Measurements from ENCODE around the gene NMRK2.
"Not testable (repeated sequence)": the region's sequence is repeated elsewhere in the genome, so short reads cannot be mapped to it uniquely, and the experiment has no call there.

The NMRK2 gene

GRCh38 chr19:3950871-3951861 lies 18.3 kb downstream of the NMRK2 start:
- Histone ChIP-seq H3K9me3 (ENCODE audit: control insufficient read depth, insufficient read depth, low read length) (no peaks in the 10 kb centered on the region), H3K4me1 (ENCODE audit: control insufficient read depth, insufficient read depth, low read length) (no peaks in the 10 kb centered on the region), H3K4me3 (ENCODE audit: low read length) (no peak overlapping the region), H3K36me3 (ENCODE audit: control insufficient read depth, insufficient read depth, low read length) (no peaks in the 10 kb centered on the region), H3K27ac (ENCODE audit: low read length) (no peak overlapping the region), H3K27me3 (ENCODE audit: control insufficient read depth, insufficient read depth, low read length) (no peaks in the 10 kb centered on the region)
- no CpG with 5 or more reads among the region's 41 CpGs for WGBS (ENCODE audit: insufficient coverage, insufficient read length)
- DNase-seq (ENCODE audit: low read depth, low spot score): no peak

- not testable (repeated sequence) for DNase-seq (ENCODE audit: low read depth, low spot score); H3K4me1 ChIP-seq (ENCODE audit: control insufficient read depth, insufficient read depth, low read length); H3K27ac ChIP-seq (ENCODE audit: low read length); H3K36me3 ChIP-seq (ENCODE audit: control insufficient read depth, insufficient read depth, low read length); H3K4me3 ChIP-seq (ENCODE audit: low read length); H3K9me3 ChIP-seq (ENCODE audit: control insufficient read depth, insufficient read depth, low read length); H3K27me3 ChIP-seq (ENCODE audit: control insufficient read depth, insufficient read depth, low read length)
- no CpG with 5 or more reads among the region's 9 CpGs for WGBS (ENCODE audit: insufficient coverage, insufficient read length)
Measured at GRCh38 chr19:3952755-3953276, 19.9 kb downstream of the NMRK2 start.

GRCh38 chr19:3954107-3954506 lies 21.2 kb downstream of the NMRK2 start:
- DNase-seq (ENCODE audit: low read depth, low spot score): no peak
- Histone ChIP-seq H3K4me1 (ENCODE audit: control insufficient read depth, insufficient read depth, low read length) (no peaks in the 10 kb centered on the region), H3K27me3 (ENCODE audit: control insufficient read depth, insufficient read depth, low read length) (no peaks in the 10 kb centered on the region), H3K27ac (ENCODE audit: low read length) (no peak overlapping the region), H3K36me3 (ENCODE audit: control insufficient read depth, insufficient read depth, low read length) (peaks cover 6% of the 10 kb centered on the region), H3K9me3 (ENCODE audit: control insufficient read depth, insufficient read depth, low read length) (no peaks in the 10 kb centered on the region), H3K4me3 (ENCODE audit: low read length) (no peak overlapping the region)
- WGBS (ENCODE audit: insufficient coverage, insufficient read length): no CpG with 5 or more reads among the region's 12 CpGs

- H3K4me1 ChIP-seq (ENCODE audit: control insufficient read depth, insufficient read depth, low read length); H3K4me3 ChIP-seq (ENCODE audit: low read length); DNase-seq (ENCODE audit: low read depth, low spot score); H3K27ac ChIP-seq (ENCODE audit: low read length); H3K27me3 ChIP-seq (ENCODE audit: control insufficient read depth, insufficient read depth, low read length); H3K9me3 ChIP-seq (ENCODE audit: control insufficient read depth, insufficient read depth, low read length): not testable (repeated sequence)
- peaks cover 17% of the 10 kb centered on the region for H3K36me3 ChIP-seq (ENCODE audit: control insufficient read depth, insufficient read depth, low read length)
- WGBS (ENCODE audit: insufficient coverage, insufficient read length): no CpG with 5 or more reads among the region's 13 CpGs
Measured at GRCh38 chr19:3955276-3955675, 22.4 kb downstream of the NMRK2 start.

- H3K36me3 ChIP-seq (ENCODE audit: control insufficient read depth, insufficient read depth, low read length): peaks cover 18% of the 10 kb centered on the region
- no peak for DNase-seq (ENCODE audit: low read depth, low spot score)
- H3K27me3 ChIP-seq (ENCODE audit: control insufficient read depth, insufficient read depth, low read length): no peaks in the 10 kb centered on the region
- H3K4me3 ChIP-seq (ENCODE audit: low read length): no peak overlapping the region
- no peaks in the 10 kb centered on the region for H3K4me1 ChIP-seq (ENCODE audit: control insufficient read depth, insufficient read depth, low read length)
- no peak overlapping the region for H3K27ac ChIP-seq (ENCODE audit: low read length)
- no CpG with 5 or more reads among the region's 10 CpGs for WGBS (ENCODE audit: insufficient coverage, insufficient read length)
- H3K9me3 ChIP-seq (ENCODE audit: control insufficient read depth, insufficient read depth, low read length): no peaks in the 10 kb centered on the region
Measured at GRCh38 chr19:3955688-3956087, 22.8 kb downstream of the NMRK2 start.

GRCh38 chr19:3958836-3959765 lies 26.2 kb downstream of the NMRK2 start:
- no peak for DNase-seq (ENCODE audit: low read depth, low spot score)
- H3K9me3 ChIP-seq (ENCODE audit: control insufficient read depth, insufficient read depth, low read length): no peaks in the 10 kb centered on the region
- no peak overlapping the region for H3K27ac ChIP-seq (ENCODE audit: low read length)
- no peaks in the 10 kb centered on the region for H3K4me1 ChIP-seq (ENCODE audit: control insufficient read depth, insufficient read depth, low read length)
- no peaks in the 10 kb centered on the region for H3K27me3 ChIP-seq (ENCODE audit: control insufficient read depth, insufficient read depth, low read length)
- peaks cover 38% of the 10 kb centered on the region for H3K36me3 ChIP-seq (ENCODE audit: control insufficient read depth, insufficient read depth, low read length)
- H3K4me3 ChIP-seq (ENCODE audit: low read length): no peak overlapping the region
- no CpG with 5 or more reads among the region's 86 CpGs for WGBS (ENCODE audit: insufficient coverage, insufficient read length)

- Histone ChIP-seq H3K4me1 (ENCODE audit: control insufficient read depth, insufficient read depth, low read length) (no peaks in the 10 kb centered on the region), H3K4me3 (ENCODE audit: low read length) (no peak overlapping the region), H3K27me3 (ENCODE audit: control insufficient read depth, insufficient read depth, low read length) (no peaks in the 10 kb centered on the region), H3K9me3 (ENCODE audit: control insufficient read depth, insufficient read depth, low read length) (no peaks in the 10 kb centered on the region), H3K36me3 (ENCODE audit: control insufficient read depth, insufficient read depth, low read length) (peaks cover 44% of the 10 kb centered on the region), H3K27ac (ENCODE audit: low read length) (no peak overlapping the region)
- no peak for DNase-seq (ENCODE audit: low read depth, low spot score)
- whole genome bisulfite sequencing (ENCODE audit: insufficient coverage, insufficient read length): no CpG with 5 or more reads among the region's 15 CpGs
Measured at GRCh38 chr19:3959766-3960131, 26.9 kb downstream of the NMRK2 start.

GRCh38 chr19:3961007-3961406 lies 28.1 kb downstream of the NMRK2 start:
- H3K4me3 ChIP-seq (ENCODE audit: low read length): no peak overlapping the region
- H3K36me3 ChIP-seq (ENCODE audit: control insufficient read depth, insufficient read depth, low read length): peaks cover 45% of the 10 kb centered on the region
- no peaks in the 10 kb centered on the region for H3K4me1 ChIP-seq (ENCODE audit: control insufficient read depth, insufficient read depth, low read length)
- DNase-seq (ENCODE audit: low read depth, low spot score): no peak
- no CpG with 5 or more reads among the region's 24 CpGs for WGBS (ENCODE audit: insufficient coverage, insufficient read length)
- no peak overlapping the region for H3K27ac ChIP-seq (ENCODE audit: low read length)
- H3K9me3 ChIP-seq (ENCODE audit: control insufficient read depth, insufficient read depth, low read length): no peaks in the 10 kb centered on the region
- no peaks in the 10 kb centered on the region for H3K27me3 ChIP-seq (ENCODE audit: control insufficient read depth, insufficient read depth, low read length)

GRCh38 chr19:3963458-3964255 lies 30.8 kb downstream of the NMRK2 start:
- Histone ChIP-seq H3K36me3 (ENCODE audit: control insufficient read depth, insufficient read depth, low read length) (peaks cover 47% of the 10 kb centered on the region), H3K4me1 (ENCODE audit: control insufficient read depth, insufficient read depth, low read length) (no peaks in the 10 kb centered on the region), H3K27ac (ENCODE audit: low read length) (no peak overlapping the region), H3K9me3 (ENCODE audit: control insufficient read depth, insufficient read depth, low read length) (no peaks in the 10 kb centered on the region), H3K27me3 (ENCODE audit: control insufficient read depth, insufficient read depth, low read length) (no peaks in the 10 kb centered on the region), H3K4me3 (ENCODE audit: low read length) (no peak overlapping the region)
- no peak for DNase-seq (ENCODE audit: low read depth, low spot score)
- WGBS (ENCODE audit: insufficient coverage, insufficient read length): no CpG with 5 or more reads among the region's 35 CpGs
